T47D (cell line): ENCODE data around the gene BRD3.

Experiments used
- DNase-seq, 2 experiments: peaks; one replicate each; pipeline versions ENCODE4 v3.0.0 to v3.0.0-alpha.2; 2011 to 2012; ENCODE audit warnings: low read depth in 1 of 2, low spot score in 1 of 2
- JUND ChIP-seq: IDR thresholded peaks from 2 replicates; pipeline ENCODE4 v1.6.1; 2012; ENCODE audit warnings: low read depth
- in situ Hi-C: cut with HindIII; loops from 2 replicates; pipeline ENCODE4 v1.10.0; 2016; ENCODE audit warnings: low sequenced_read_pairs, low pct_unique_long_range_greater_than_20kb

BRD3 gene

DNA sequence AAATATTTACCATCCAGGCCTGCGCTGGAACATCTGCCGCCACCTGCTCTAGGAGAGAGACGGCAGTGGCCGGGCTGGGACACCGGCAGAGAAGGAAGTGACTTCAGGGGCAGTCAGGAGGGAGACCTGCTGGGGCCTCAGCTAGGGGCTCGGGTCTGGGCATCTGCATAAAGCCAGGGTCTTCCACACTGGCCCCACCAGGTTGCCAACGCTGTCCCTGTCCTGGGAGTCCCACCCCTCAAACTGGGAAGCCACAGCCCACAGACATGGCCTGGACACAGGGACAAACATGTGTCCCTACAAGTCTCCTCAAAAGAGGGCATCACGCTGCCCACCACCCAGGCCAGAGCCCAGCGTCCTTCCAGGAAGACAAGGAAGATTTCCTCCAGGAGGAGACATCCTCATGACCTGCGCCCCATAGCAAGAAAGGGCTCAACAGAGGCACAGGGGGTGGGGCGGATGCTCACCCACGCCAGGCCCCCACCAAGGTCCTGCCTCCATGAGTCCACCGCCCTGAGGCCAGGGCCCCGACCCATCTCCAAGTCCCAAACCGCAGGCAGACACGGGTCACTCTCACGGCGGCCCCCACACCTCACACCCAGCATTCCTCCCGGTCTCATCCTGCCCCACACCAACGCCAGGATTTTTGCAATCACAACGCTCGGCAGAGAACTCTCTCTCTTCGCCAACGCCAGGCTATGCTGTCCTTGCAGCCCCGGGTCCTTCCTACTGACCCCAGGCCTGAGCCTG is 84.7 kb downstream of the BRD3 start:
- in situ Hi-C loops: no loop called here
- no peak for DNase-seq
- TF ChIP-seq JUND: no peak

DNA sequence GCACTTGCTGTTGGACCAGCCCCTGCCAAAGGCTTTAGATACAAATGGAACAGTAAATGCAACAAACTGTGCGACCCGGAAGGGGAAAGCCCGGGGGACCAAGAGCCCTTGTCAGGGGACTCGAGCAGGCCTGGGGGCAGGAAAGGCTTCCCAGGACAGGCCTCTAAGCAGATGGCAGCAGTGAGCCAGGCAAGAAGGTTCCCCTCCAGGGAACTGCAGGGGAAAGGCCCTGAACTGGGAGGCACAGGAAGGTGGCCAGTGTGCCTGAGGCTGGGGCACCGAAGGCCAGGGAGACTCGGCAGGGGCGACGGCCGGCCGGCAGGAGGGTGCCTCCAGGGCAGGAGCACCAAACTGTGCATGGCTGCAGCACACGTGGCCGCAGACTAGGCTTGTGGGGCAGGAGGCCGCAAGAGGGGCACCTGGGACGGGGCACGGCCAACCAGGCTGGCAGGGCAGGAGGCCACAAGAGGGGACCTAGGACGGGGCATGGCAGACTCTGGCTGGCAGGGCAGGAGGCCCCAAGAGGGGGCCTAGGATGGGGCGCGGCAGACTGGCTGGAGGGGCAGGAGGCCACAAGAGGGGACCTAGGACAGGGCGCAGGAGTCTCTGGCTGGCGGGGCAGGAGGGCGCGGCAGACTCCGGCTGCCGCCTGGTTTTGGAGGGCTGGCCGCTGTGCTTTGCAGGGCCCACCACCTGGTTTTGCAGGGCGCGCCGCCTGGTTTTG is 85.7 kb downstream of the BRD3 start:
- no peak for DNase-seq
- in situ Hi-C loops: no loop called here
- TF ChIP-seq JUND: no peak

- in situ Hi-C loops: no loop called here
- no peak for DNase-seq
- TF ChIP-seq JUND: no peak
Observed at GRCh38 chr9:133981589-133981957, 86.3 kb downstream of the BRD3 start.

DNA sequence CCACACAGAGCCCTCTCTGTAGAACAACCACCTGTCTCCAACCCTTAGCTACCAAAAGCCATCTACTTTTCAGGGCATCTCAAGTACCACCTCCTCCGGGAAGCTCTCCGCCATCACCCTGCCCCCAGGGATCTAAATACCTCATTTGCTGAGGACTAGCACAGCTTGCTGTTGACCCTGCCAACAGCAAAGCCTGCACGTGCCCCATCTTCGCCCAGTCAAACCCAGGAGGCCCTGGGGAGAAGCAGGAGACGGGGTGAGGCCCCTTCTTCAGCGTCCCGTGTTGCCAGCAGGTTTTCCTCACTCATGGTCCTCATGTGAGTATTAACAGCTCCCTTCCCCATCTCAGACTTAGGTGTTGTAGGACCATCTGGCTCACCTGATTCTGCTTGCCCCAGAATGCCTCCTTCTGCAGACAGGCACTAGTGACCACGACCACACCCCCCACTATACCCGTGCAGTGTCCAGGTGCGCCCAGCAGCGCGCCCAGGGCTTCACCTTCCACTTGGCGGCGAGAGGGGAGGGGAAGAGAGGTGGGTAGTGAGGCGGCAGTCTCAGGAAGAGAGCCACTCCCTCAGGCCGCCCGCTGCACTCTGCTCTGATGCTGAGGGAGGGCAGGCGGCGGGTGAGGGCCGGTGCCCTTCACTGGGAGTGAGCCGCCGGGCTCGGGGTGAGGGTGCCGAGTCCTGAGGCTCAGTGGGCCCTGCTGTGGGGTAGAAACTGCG is 86.8 kb downstream of the BRD3 start:
- TF ChIP-seq JUND: no peak
- no peak for DNase-seq
- in situ Hi-C loops: no loop called here
